ENCODE measurements around the gene NCOA1. TPM values are rescaled to one million over a fixed set of nuclear protein-coding genes. Genes with fewer than 3 reads are reported as not detected.
"Not testable (repeated sequence)": the region's sequence is repeated elsewhere in the genome, so short reads cannot be mapped to it uniquely, and the experiment has no call there.

The NCOA1 gene
- polyA plus RNA-seq, 1 donor from 2014 or later, result 8.7 TPM

DNA sequence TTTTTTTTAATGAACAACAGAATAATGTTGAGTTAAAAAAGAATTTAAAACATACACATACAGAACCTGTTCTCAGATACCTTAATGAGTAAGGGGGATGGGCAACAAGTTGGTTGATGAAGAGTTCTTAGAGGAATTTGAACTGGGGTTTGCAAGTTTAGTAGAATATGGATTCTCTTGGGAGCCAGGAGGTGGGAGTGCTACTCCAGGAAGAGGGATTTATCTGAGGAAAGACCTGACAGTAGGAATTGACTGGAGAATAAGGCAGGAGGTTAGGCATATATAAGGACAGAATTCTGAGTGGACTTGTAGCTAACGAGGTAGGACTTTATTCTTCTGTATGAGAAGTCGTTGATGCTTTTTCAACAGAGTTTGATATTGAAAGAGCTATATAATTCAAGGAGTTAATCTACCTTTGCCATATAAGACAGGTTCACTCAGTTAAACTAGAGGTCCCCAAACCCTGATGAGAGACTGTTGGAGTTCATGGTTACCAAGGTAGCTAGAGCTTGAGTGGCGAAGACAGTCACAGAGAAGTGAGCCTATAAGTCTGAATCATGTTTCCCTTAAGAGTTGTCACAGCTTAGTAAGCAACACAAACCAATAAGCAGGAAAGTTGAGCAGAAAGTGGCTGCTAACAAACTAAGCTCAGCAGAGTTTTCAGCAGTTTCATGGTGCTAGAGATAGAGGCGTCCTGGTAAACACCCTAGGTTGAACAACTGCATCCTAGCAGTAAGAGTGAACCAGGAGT, 88.2 kb downstream of the NCOA1 start:
- peaks cover 16% of the 10 kb centered on the region for H3K36me3 Mint-ChIP-seq
- H3K27ac Mint-ChIP-seq, result no peak overlapping the region
- no peaks in the 10 kb centered on the region for H3K9me3 Mint-ChIP-seq
- peaks cover 25 to 52% (median 48%) of the 10 kb centered on the region in 3 donors for H3K4me1 Mint-ChIP-seq
- H3K4me3 Mint-ChIP-seq, result peak overlapping the region in 2 of 4 donors; percentile 41 to 65
- no peaks in the 10 kb centered on the region for H3K27me3 Mint-ChIP-seq

DNA sequence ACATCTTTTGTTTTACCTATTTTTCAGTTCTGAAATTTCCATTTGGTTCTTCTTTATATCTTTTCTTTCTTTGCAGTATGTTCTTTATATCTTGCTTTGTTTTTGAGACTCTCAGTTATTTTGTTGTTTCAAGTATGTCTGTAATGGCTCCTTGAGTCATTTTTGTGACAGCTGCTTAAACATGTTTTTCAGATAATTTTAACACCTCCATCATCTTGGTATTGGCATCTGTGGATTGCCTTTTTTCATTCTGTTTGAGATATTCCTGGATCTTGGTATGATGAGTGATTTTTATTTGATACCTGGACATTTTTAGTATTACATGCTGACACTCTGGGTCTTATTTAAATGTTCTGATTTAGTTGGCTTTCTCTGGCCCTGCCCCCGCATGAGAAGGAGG, 89.5 kb downstream of the NCOA1 start:
- peaks cover 16% of the 10 kb centered on the region for H3K36me3 Mint-ChIP-seq
- H3K4me1 Mint-ChIP-seq, result peaks cover 22 to 48% (median 47%) of the 10 kb centered on the region in 3 donors
- H3K4me3 Mint-ChIP-seq, result peak overlapping the region in 1 of 4 donors; percentile 10

GRCh38 chr2:24581971-24582370, 90.9 kb downstream of the NCOA1 start:
- H3K4me3 Mint-ChIP-seq, H3K27me3 Mint-ChIP-seq, H3K27ac Mint-ChIP-seq, H3K9me3 Mint-ChIP-seq: not testable (repeated sequence)
- H3K36me3 Mint-ChIP-seq, result peaks cover 17% of the 10 kb centered on the region
- H3K4me1 Mint-ChIP-seq, result peaks cover 23 to 46% (median 42%) of the 10 kb centered on the region in 3 donors

More for the DNA sequence above, 89.5 kb downstream of the NCOA1 start:
- no peaks in the 10 kb centered on the region for H3K9me3 Mint-ChIP-seq
- no peaks in the 10 kb centered on the region for H3K27me3 Mint-ChIP-seq
- no peak overlapping the region for H3K27ac Mint-ChIP-seq

DNA sequence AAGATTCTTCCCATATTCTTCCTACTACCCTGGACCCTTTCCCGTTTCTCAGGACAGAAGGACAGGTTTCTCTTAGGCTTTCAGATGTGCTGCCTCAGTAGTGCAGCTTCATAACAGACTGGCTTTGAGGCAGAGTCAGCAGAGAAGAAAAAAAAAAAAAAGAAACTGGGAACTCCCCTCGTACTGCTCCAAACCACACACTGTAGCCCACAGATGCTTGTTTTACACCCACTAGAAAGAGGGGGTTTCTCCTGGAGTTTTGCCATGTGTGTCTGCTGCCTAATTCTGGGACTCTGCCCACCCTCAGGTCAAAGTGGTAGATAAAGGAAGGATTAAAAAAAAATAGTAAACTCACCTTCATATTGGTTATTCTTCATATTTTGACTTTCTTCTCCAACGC, 95.9 kb downstream of the NCOA1 start:
- Mint-ChIP-seq H3K4me3 (peak overlapping the region in 1 of 4 donors; percentile 55), H3K36me3 (peaks cover 19% of the 10 kb centered on the region), H3K27ac (no peak overlapping the region), H3K9me3 (no peaks in the 10 kb centered on the region), H3K4me1 (peaks cover 16 to 24% (median 19%) of the 10 kb centered on the region in 3 donors), H3K27me3 (no peaks in the 10 kb centered on the region)

GRCh38 chr2:24588294-24588693, 97.2 kb downstream of the NCOA1 start:
- Mint-ChIP-seq H3K9me3 (no peaks in the 10 kb centered on the region), H3K36me3 (peaks cover 9% of the 10 kb centered on the region), H3K27ac (peak overlapping the region in 1 of 3 donors; percentile 8), H3K4me1 (peaks cover 15 to 19% (median 16%) of the 10 kb centered on the region in 3 donors), H3K27me3 (no peaks in the 10 kb centered on the region), H3K4me3 (no peak overlapping the region)

GRCh38 chr2:24592441-24593100, 101.5 kb downstream of the NCOA1 start:
- no peak overlapping the region for H3K4me3 Mint-ChIP-seq
- H3K27me3 Mint-ChIP-seq, result no peaks in the 10 kb centered on the region
- H3K4me1 Mint-ChIP-seq, result peaks cover 2 to 6% (median 5%) of the 10 kb centered on the region in 3 donors
- peaks cover 7% of the 10 kb centered on the region for H3K36me3 Mint-ChIP-seq
- H3K9me3 Mint-ChIP-seq, result no peaks in the 10 kb centered on the region
- H3K27ac Mint-ChIP-seq, result no peak overlapping the region

DNA sequence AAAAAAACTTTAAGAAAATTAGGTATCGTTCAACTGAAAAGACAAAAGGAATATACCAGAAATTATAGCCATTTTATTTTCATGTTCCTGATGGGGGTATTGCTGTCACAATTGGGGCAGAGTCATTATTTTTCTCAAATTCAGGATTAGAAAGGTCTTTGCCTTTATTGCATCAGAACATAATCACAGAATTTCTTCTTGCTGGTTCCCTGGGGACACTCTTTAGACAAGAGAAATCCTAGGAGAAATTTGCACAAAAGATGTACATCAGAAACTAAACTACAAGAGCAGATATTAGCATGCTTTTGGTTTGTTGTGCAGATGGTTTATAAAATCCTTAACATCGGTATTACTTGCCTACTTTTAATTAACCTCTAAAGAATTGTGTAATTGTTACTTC, 103.2 kb downstream of the NCOA1 start:
- no peaks in the 10 kb centered on the region for H3K27me3 Mint-ChIP-seq
- H3K9me3 Mint-ChIP-seq, result no peaks in the 10 kb centered on the region
- no peak overlapping the region for H3K27ac Mint-ChIP-seq
- H3K4me1 Mint-ChIP-seq, result peaks cover 0 to 4% (median 1%) of the 10 kb centered on the region in 3 donors
- H3K4me3 Mint-ChIP-seq, result no peak overlapping the region
- peaks cover 2% of the 10 kb centered on the region for H3K36me3 Mint-ChIP-seq

DNA sequence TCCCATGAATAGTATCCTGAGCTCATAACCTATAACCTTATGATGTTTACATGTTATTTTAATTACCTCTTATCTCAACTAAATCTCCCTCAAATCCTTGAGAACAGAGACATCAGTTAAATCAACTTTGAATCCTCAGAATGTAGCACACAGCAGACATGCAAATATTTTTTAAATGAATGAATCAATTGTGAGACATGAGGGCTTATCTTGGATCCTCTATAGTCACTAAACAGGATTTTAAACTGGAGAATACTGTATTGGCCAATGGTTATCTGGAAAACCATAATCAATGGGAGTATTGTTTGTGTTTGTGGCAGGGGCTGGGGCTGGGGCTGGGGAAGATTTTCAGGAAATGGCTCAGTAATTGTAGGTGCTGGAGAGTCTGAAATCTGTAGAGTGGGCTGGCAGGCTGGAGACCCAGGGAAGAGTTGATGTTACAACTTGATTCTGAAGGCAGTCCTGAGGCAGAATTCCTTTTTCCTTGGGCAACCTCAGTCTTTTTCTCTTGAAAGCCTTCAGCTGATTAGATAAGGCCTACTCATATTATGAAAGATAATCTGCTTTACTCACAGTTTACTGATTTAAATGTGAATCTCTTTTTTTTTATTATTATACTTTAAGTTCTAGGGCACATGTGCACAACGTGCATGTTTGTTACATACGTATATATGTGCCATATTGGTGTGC, 106.3 kb downstream of the NCOA1 start:
- no peak overlapping the region for H3K4me3 Mint-ChIP-seq
- no peak overlapping the region for H3K27ac Mint-ChIP-seq
- peaks cover 2% of the 10 kb centered on the region for H3K36me3 Mint-ChIP-seq
- H3K27me3 Mint-ChIP-seq, result no peaks in the 10 kb centered on the region
- H3K9me3 Mint-ChIP-seq, result no peaks in the 10 kb centered on the region
- H3K4me1 Mint-ChIP-seq, result peaks cover 0 to 4% (median 0%) of the 10 kb centered on the region in 3 donors

DNA sequence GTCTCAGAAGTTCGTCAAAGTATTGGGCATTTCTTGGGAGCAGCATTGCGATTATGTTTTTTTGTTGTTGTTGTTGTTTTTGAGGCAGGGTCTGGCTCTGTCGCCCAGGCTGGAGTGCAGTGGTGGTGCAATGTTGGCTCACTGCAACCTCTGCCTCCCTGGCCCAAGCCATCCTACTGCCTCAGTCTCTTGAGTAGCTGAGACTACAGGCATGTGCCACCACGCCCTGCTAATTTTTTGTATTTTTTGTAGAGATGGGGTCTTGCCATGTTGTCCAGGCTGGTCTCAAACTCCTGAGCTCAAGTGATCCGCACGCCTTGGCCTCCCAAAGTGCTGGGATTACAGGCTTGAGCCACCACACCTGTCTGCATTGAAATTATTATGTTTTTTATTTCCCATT, 109.1 kb downstream of the NCOA1 start:
- not testable (repeated sequence) for H3K4me3 Mint-ChIP-seq, H3K9me3 Mint-ChIP-seq, H3K4me1 Mint-ChIP-seq, H3K27ac Mint-ChIP-seq, H3K36me3 Mint-ChIP-seq, H3K27me3 Mint-ChIP-seq

GRCh38 chr2:24611631-24612030, 120.6 kb downstream of the NCOA1 start:
- H3K27me3 Mint-ChIP-seq, result peaks cover 1% of the 10 kb centered on the region
- H3K36me3 Mint-ChIP-seq, result peaks cover 2% of the 10 kb centered on the region
- H3K9me3 Mint-ChIP-seq, result peaks cover 0 to 6% (median 0%) of the 10 kb centered on the region in 3 donors
- peaks cover 5 to 16% (median 11%) of the 10 kb centered on the region in 3 donors for H3K4me1 Mint-ChIP-seq
- no peak overlapping the region for H3K27ac Mint-ChIP-seq
- no peak overlapping the region for H3K4me3 Mint-ChIP-seq

- peaks cover 3% of the 10 kb centered on the region for H3K36me3 Mint-ChIP-seq
- H3K4me1 Mint-ChIP-seq, result peaks cover 5 to 16% (median 11%) of the 10 kb centered on the region in 3 donors
- H3K27me3 Mint-ChIP-seq, result peaks cover 1% of the 10 kb centered on the region
- H3K4me3 Mint-ChIP-seq, result peak overlapping the region in 1 of 4 donors; percentile 62
- H3K27ac Mint-ChIP-seq, result no peak overlapping the region
- H3K9me3 Mint-ChIP-seq, result no peaks in the 10 kb centered on the region
These were observed 122.2 kb downstream of the NCOA1 start for GRCh38 chr2:24613154-24613814.

GRCh38 chr2:24616616-24617015, 125.6 kb downstream of the NCOA1 start:
- peaks cover 8% of the 10 kb centered on the region for H3K36me3 Mint-ChIP-seq
- peaks cover 5 to 16% (median 7%) of the 10 kb centered on the region in 3 donors for H3K4me1 Mint-ChIP-seq
- H3K4me3 Mint-ChIP-seq, result no peak overlapping the region
- H3K27ac Mint-ChIP-seq, result no peak overlapping the region
- H3K9me3 Mint-ChIP-seq, result no peaks in the 10 kb centered on the region
- H3K27me3 Mint-ChIP-seq, result peaks cover 1% of the 10 kb centered on the region

DNA sequence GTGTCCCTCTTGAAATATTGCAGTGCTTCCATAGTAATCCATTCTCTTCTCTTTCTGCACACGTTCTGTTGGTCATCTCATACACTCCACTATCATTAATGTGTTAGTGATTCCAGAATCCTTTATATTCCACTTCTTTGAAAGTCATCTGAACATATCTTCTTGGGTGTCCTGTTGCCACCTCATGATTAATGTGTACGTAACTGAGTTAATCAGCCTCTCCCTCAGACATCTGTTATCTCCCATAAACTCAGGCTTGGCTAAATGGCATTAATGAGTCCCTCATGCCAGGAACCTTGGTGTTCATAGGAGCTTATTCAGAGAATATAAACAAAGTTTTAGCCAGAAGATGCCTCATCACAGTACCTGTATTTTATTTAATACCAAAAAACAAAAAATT, 126.4 kb downstream of the NCOA1 start:
- Mint-ChIP-seq H3K4me1 (peaks cover 5 to 17% (median 7%) of the 10 kb centered on the region in 3 donors), H3K27ac (no peak overlapping the region), H3K9me3 (no peaks in the 10 kb centered on the region), H3K4me3 (no peak overlapping the region), H3K27me3 (peaks cover 1% of the 10 kb centered on the region), H3K36me3 (peaks cover 6% of the 10 kb centered on the region)

GRCh38 chr2:24618144-24618543, 127.1 kb downstream of the NCOA1 start:
- no peaks in the 10 kb centered on the region for H3K9me3 Mint-ChIP-seq
- no peak overlapping the region for H3K27ac Mint-ChIP-seq
- H3K27me3 Mint-ChIP-seq, result peaks cover under 1% of the 10 kb centered on the region

GRCh38 chr2:24618680-24619079, 127.6 kb downstream of the NCOA1 start:
- Mint-ChIP-seq H3K4me3 (no peak overlapping the region), H3K4me1 (peaks cover 0 to 7% (median 0%) of the 10 kb centered on the region in 3 donors), H3K36me3 (peaks cover 10% of the 10 kb centered on the region), H3K9me3 (no peaks in the 10 kb centered on the region), H3K27me3 (no peaks in the 10 kb centered on the region), H3K27ac (no peak overlapping the region)

More at GRCh38 chr2:24618144-24618543, 127.1 kb downstream of the NCOA1 start:
- Mint-ChIP-seq H3K36me3 (peaks cover 8% of the 10 kb centered on the region), H3K4me1 (peaks cover 1 to 12% (median 1%) of the 10 kb centered on the region in 3 donors), H3K4me3 (no peak overlapping the region)

Measured in IgD-negative memory B cell (primary cell).